NCI-H128 (cell line): ENCODE data around the gene C16orf96.
"Not testable (repeated sequence)": the region's sequence is repeated elsewhere in the genome, so short reads cannot be mapped to it uniquely, and the experiment has no call there.

Experiments
- DNase-seq: peaks from one replicate; lab custom pipeline; 2025; ENCODE audit not compliant: unreplicated experiment; lab: John Stamatoyannopoulos, UW

Gene C16orf96

GRCh38 chr16:4564661-4565267, 8.6 kb downstream of the C16orf96 start:
- no peak for DNase-seq

GRCh38 chr16:4566144-4566543, 10.0 kb downstream of the C16orf96 start:
- DNase-seq, result no peak

GRCh38 chr16:4570086-4570485, 13.9 kb downstream of the C16orf96 start:
- no peak for DNase-seq

DNA sequence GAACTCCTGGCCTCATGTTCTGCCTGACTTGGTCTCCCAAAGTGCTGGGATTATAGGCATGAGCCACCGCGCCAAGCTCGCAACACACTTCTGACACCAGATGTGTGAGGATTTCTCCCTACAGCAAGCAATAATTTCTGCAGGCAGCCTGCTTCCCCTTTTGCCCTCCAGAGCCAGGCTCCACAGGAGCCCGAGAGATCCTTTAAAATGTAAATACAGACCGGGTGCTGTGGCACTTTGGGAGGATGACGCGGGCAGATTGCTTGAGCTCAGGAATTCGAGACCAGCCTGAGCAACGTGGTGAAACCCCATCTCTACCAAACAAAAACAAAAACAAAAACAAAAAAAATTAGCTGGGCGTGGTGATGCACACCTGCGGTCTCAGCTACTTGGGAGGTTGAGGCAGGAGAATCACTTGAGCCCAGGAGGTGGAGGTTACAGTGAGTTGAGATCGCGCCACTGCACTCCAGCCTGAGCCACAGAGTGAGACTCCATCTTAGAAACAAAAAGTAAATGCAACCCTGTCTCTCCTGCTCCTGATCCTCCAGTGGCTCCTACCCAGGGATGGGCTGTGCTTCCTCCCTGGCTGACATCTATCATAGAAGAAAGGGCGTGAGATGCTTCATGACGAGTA, 14.7 kb downstream of the C16orf96 start:
- DNase-seq, result no peak

DNA sequence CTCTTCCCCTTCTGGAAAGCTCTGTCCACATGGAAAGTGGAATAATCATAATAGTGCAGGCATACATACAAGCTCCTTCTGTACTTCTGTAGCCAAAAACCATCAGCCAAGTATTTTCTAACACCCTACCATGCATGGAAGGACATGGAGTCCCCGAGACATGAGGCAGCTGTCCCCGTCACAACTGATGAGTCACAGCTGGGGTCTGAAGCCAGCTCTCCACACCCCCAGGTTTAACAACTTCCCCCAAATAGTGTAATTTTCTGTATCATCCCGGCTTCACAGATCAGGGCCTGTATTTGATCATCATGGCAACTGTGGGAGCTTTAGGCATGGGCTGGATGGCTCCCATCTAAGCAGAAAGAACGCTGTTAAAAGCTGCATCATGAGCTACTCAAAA, 16.6 kb downstream of the C16orf96 start:
- DNase-seq, result no peak

DNA sequence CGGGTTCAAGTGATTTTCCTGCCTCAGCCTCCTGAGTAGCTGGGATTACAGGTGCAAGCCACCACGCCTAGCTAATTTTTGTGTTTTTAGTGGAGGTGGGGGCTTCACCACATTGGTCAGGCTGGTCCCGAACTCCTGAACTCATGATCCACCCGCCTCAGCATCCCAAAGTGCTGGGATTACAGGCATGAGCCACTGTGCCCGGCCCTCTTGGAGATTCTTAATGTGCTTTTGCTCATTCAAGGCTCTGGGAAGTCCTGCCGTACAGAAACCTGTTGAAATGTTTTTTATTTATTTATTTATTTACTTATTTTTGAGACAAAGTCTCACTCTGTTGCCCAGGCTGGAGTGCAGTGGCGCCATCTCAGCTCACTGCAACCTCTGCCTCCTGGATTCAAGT, 17.8 kb downstream of the C16orf96 start:
- DNase-seq, result not testable (repeated sequence)

DNA sequence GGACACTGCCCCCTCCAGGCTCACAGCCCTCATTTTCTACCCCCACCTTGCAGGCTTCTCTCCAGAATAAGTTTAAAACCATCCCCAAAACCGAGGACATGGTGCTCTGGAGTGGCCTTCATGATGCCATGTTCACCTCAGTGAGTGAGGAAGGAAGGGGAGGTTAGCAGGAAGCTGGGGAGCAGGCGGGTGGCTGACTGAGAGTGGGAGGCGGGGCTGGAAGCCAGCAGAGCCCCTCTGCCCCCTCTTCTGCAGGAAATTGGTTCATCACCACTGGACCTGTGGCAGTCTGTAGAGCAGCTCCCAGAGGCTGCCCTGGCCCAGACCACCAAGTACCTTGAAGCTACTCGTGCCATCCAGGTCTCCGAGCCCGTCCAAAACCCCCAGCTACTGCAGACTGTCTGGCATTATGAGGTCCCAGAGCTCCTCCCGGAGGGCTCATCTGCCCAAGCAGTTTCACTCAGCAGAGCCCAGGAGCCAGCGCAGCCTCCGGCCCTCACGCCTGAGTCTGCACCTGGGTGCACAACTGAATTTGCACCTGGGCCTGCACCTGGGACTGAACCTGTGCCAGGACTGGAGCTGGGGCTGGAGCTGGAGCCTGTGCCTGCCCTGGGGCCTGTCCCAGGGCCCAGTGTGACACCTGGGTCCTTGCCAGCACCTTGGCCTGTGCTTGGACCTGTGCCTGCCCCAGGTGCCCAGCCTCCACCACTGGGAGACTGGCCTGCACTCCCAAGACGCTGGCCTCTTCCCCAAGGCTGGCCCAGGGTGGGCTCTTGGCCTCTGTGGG, 19.0 kb downstream of the C16orf96 start:
- no peak for DNase-seq

DNA sequence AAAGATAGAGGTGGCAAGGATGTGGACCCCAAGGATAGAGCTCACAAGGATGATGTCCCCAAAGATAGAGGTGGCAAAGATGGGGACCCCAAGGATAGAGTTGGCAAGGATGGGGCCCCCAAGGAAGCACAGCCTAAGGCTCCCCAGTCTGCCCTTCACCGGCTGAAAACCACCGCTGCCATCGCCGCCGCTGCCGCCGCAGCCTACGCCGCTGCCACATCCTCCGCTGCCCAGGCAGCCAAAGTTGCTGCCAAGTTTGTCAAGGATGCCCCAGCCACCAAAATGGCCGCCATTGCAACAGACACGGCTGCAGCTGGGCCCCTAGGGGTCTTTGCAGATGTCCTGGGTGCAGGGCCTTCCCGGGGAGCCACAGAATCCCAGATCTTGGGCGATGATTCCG, 19.9 kb downstream of the C16orf96 start:
- DNase-seq, result no peak

DNA sequence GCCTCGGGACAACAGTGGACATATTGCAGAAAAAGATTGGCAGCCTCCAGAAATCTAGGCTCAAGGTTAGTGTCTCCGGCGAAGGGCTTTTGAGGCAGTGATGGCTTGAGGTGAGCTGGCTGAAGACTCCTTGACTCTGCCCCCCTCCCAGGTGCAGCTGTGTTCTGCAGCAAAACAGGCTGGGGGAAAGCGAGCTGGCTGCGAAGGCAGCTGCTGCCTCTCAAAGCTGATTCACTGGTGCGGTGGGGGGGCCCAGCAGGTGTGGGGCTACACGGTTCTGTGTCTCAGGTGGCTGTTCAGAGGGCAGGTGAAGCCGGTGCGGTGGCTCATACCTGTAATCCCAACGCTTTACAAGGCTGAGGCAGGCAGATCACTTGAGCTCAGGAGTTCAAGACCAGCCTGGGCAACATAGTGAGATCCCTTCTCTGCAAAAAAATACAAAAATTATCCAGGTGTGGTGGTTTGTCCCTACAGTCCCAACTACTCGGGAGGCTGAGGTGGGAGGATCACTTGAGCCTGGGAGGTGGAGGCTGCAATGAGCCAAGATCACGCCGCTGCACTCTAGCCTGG, 22.9 kb downstream of the C16orf96 start:
- DNase-seq, result no peak

- no peak for DNase-seq
Measured at GRCh38 chr16:4580250-4580649, 24.1 kb downstream of the C16orf96 start.

GRCh38 chr16:4583906-4584305, 27.8 kb downstream of the C16orf96 start:
- DNase-seq, result no peak

DNA sequence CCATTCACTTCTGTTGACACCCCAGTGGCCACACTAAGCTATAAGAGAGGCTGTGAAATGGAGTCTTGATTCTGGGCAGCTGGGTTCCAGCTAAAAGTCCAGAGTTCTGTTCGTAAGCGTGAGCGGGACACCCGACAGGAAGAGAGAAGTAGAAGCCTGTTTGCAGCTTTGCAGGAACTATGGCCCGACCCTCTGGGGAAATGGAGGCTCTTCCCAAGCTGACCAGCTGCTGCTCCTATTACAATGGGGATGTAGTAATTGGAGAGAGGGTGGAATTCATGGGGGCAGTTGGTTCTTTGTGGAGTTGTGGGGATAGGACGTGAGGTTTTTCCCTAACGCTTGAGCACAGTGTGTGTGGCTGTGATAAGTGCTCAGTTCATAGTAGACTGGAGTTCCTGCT, 30.2 kb downstream of the C16orf96 start:
- DNase-seq, result no peak

DNA sequence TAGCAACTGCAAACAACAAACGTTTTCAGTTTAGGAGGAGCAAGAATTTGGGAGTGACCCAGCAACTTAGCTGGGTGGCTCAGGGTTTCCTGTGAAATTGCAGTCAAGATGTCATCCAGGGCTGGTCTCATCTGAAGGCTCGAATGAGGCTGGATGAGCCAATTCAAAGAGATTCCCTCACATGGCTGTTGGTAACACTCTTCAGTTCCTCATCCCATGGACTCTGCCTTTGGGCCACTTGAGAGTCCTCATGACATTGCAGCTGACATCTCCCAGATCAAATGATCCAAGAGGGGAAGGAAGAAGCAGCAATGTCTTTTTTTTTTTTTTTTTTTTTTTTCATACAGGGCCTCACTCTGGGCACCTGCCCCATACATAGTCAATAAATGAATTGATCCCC, 32.2 kb downstream of the C16orf96 start:
- DNase-seq, result no peak

- no peak for DNase-seq
Measured at GRCh38 chr16:4588961-4589360, 32.8 kb downstream of the C16orf96 start.

DNA sequence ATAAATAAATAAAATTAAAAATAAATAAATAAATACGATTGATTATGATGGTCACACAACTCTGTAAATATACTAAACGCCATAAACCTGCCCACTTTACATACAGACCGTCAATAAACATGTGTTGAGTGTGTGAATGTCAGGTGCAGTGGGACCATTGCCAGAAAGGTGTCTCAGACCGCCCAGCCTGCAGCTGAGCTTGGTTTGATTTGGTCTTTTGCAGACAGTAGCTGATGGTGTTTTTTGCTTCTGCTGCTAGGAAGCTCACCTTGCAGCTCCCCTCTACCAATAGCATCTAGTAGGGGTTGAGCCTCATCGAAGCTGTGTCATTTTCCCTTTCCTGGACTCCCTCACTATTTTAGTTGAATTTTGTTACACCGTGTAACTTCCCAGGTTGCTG, 35.1 kb downstream of the C16orf96 start:
- DNase-seq, result no peak

DNA sequence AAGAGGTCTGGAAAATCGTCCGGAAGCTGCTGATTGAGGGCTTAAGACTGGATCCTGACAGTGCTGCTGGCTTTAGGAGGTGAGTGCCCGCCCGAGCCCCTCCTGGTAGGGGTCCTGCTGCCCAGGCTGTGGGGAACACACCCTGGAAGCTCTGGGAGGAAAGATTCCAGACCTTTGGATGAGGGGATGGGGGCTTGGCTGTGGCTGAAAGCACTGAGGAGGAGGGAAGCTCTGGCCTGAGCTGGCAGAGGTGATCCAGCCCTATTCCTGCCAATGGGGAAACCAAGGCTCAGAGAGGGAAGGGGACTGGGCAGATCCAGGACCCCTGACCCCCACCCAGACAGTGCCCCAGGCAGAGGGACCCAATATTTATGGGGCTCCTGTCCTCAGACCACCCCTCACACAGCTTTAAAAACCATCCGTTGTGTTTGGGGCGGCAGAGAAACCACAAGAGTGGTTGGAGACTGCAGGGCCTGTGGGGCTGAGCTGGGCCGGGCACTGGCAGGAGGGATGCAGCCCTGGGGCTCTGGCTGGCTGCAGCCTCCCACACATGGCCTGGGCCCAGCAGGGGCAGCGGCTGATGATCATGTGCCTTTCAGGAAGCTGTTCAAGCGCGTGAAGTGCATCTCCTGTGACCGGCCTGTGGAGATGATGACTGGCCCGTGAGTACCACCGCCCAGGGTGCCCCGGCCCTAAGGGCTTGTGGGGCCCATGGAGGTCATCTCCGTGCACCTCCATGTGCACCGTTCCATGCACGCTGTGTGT, 35.7 kb downstream of the C16orf96 start:
- DNase-seq, result no peak

DNA sequence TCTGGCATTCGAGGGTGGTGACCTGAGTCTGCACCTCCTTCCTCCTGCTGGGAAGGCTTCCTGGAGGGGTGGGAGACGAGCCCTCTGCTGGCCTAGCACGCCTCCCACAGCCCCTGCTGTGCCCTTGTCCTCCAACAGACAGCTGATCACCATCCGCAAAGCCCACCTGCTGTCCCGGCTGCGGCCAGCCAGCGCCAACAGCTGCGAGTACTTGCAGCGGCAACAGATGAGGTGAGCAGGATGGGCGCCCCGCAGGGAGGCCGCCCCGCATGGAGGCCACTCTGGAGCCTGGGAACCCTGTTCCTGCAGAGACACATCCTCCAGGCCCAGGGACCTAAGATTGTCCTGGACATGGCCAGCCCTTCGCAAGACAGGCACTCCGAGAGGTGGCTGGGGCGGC, 36.9 kb downstream of the C16orf96 start:
- no peak for DNase-seq

DNA sequence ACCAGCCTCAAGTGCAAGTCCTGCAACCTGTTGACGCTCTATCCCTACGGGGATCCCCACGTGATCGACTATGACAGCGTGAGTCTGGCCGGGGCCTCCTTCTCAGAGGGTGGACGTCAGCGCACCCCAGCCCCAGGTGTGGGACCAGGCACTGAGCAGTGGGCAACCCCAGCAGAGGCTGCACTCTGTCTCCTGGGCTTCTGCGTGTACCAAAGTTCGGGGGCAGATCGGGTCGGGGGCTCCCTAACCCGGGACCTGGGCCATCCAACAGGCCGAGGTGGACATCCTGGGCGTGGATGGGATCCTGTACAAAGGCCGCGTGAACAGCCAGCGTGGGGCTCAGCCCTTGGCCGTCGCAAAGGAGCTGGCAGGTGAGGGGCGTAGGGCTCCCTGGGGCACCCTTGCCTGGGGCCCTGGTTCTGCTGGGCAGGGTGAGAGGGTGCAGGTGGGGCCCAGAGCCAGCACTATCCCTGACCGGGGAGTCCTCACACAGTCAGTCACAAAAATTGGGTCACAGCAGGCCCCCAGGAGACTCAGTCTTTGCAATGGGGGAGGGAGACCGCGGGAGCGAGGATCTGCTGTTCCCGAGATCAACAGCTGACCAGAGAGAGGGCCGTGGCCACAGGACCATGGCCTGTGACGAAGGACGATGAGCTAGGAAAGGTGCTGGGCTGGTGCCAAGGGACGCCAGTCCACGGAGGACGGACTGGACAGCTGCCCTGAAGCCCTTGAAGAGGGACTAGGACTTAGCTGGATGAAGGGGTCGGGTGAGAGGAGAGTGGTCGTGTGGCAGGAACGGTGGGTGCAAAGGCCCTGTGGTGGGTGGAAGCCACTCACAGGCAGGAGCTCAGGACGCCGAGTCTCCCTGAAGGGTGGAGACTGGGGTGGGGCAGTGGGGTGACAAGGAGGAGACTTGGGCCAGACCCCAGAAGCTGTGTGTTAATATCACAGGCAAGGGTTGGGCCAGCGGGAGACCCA, 38.6 kb downstream of the C16orf96 start:
- DNase-seq, result no peak

DNA sequence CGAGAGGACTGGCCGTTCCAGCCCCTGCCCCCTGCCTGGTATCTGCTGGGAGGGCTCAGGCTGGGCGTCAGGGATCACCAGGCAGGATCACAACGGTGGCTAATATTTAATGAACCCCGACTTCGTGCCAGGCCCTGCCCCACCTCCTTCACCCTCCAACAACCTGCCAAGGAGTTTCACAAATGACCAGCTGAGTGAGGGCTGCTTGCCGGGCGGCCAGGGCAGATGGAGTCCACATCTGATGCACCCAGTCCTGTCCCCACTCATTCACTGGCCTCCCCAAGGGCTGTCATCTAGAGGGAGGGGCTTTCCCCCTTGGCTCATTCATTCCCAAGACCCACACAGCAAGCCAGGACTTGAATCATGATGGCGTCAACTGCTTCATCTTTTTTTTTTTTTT, 41.0 kb downstream of the C16orf96 start:
- no peak for DNase-seq

- no peak for DNase-seq
Measured at GRCh38 chr16:4599037-4599436, 42.9 kb downstream of the C16orf96 start.
